ENCODE data around the gene MAN1A1.

DNA sequence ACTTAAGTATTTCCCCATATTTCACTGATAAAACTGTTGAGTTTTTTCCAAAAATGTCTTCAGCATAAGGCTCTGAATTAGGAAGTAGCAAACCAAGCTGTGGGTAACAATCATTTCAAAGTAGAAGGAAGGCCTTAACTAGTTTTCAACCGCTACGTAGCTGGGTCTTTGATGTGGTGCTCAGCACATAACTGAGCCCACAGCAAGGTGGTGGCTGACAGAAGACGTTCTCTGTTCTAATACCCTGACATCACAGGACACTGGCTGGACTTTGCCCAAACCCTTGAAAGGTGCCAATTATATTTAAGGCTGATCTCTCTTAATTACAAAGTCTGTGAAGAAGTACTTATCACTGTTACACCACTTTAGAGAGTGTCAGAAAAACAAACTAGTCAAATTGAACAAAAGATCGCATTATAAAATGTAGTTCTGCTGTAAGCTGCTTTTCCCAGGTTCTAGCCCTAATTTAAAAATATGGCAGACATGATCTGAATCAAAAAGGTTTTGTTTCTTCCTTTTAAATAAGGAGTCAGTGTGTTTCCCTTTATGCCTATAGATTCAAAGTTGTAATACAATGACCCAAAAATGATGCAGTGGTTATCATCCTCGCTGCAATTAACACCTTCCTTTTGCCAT lies 26.7 kb downstream of the MAN1A1 start:
- no peak for TF ChIP-seq POLR2A (IDR thresholded peaks at IDR 0.05)
- TF ChIP-seq CTCF (IDR thresholded peaks at IDR 0.05) = no peak

All from right lobe of liver (tissue), 4 donors.